CD1c-positive myeloid dendritic cell (primary cell): ENCODE data around the gene GUCY1A1.

Experiments used
- DNase-seq: peaks from one replicate; pipeline ENCODE4 v3.0.0-alpha.2; 2016; ENCODE audit errors: extremely low spot score

The GUCY1A1 gene

GRCh38 chr4:155738548-155738947, 71.9 kb downstream of the GUCY1A1 start:
- DNase-seq: no peak

GRCh38 chr4:155741546-155741945, 74.9 kb downstream of the GUCY1A1 start:
- DNase-seq: no peak

- no peak for DNase-seq
These were observed 75.8 kb downstream of the GUCY1A1 start for GRCh38 chr4:155742310-155743015.

GRCh38 chr4:155745984-155746383, 79.3 kb downstream of the GUCY1A1 start:
- no peak for DNase-seq

- DNase-seq: no peak
These were observed 81.4 kb downstream of the GUCY1A1 start for GRCh38 chr4:155748039-155748438.

GRCh38 chr4:155749041-155749440, 82.4 kb downstream of the GUCY1A1 start:
- DNase-seq: no peak

- DNase-seq: no peak
These were observed 84.9 kb downstream of the GUCY1A1 start for GRCh38 chr4:155751569-155751968.

- no peak for DNase-seq
These were observed 91.2 kb downstream of the GUCY1A1 start for GRCh38 chr4:155757745-155758265.

GRCh38 chr4:155758481-155759371, 92.1 kb downstream of the GUCY1A1 start, which contains the start of gene GUCY1B1:
Gene GUCY1B1, plus strand, starts transcription at chr4:155759021. Its CDS starts 120 bp downstream, at chr4:155759141.
- DNase-seq: peak; percentile 90

- DNase-seq: peak; percentile 21
These were observed 93.0 kb downstream of the GUCY1A1 start for GRCh38 chr4:155759372-155760252.

GRCh38 chr4:155761047-155761446, 94.4 kb downstream of the GUCY1A1 start:
- no peak for DNase-seq

- DNase-seq: no peak
These were observed 95.3 kb downstream of the GUCY1A1 start for GRCh38 chr4:155761916-155762315.

- DNase-seq: no peak
These were observed 95.7 kb downstream of the GUCY1A1 start for GRCh38 chr4:155762334-155762733.

- no peak for DNase-seq
These were observed 96.9 kb downstream of the GUCY1A1 start for GRCh38 chr4:155763551-155763950.

GRCh38 chr4:155765149-155765548, 98.5 kb downstream of the GUCY1A1 start:
- no peak for DNase-seq

- no peak for DNase-seq
These were observed 100.0 kb downstream of the GUCY1A1 start for GRCh38 chr4:155766622-155767021.

- DNase-seq: no peak
These were observed 101.7 kb downstream of the GUCY1A1 start for GRCh38 chr4:155768370-155768769.

- DNase-seq: peak; percentile 52
These were observed 102.4 kb downstream of the GUCY1A1 start for GRCh38 chr4:155769090-155769489.

GRCh38 chr4:155772459-155773195, 106.0 kb downstream of the GUCY1A1 start:
- DNase-seq: no peak

- DNase-seq: no peak
These were observed 106.7 kb downstream of the GUCY1A1 start for GRCh38 chr4:155773196-155773800.
